A549 (cell line): Measurements from ENCODE around the gene SLC25A34.

Experiments used
- CBX8 ChIP-seq: fragments of 200-600 bp; sonication (generic); IDR thresholded peaks from 2 replicates; pipeline ENCODE4 v1.6.1; 2016
- CTCF ChIP-seq: fragments of >200 bp; sonication (Bioruptor Twin); formaldehyde crosslinking; IDR thresholded peaks from 3 replicates; pipeline ENCODE4 v1.5.1; 2016
- EHF ChIP-seq: fragments of 250-450 bp; sonication (Bioruptor Pico); IDR thresholded peaks from 2 replicates; pipeline ENCODE4 v1.5.0; 2020; ENCODE audit warnings: mild to moderate bottlenecking
- EHMT2 ChIP-seq: fragments of 200-600 bp; sonication (generic); IDR thresholded peaks from 2 replicates; pipeline ENCODE4 v1.6.1; 2016; ENCODE audit warnings: antibody characterized with exemption, low read depth, mild to moderate bottlenecking, moderate library complexity
- EP300 ChIP-seq, 2 experiments: fragments of >200 bp; sonication (Bioruptor Twin); formaldehyde crosslinking; IDR thresholded peaks; 2 replicates in 1 of 2; 3 replicates in 1 of 2; pipeline ENCODE4 v1.6.1; 2016 to 2017
- HDAC2 ChIP-seq: fragments of 200-600 bp; sonication (generic); IDR thresholded peaks from 2 replicates; pipeline ENCODE4 v1.6.1; 2016
- HOXA7 ChIP-seq: fragments of 250-450 bp; sonication (Bioruptor Pico); IDR thresholded peaks from 2 replicates; pipeline ENCODE4 v1.5.0; 2020; ENCODE audit warnings: mild to moderate bottlenecking, moderate library complexity
- HOXB13 ChIP-seq: fragments of 250-450 bp; sonication (Bioruptor Pico); IDR thresholded peaks from 2 replicates; pipeline ENCODE4 v1.5.0; 2020; ENCODE audit warnings: low read depth, mild to moderate bottlenecking, moderate library complexity
- JUNB ChIP-seq: fragments of >200 bp; sonication (Bioruptor Twin); formaldehyde crosslinking; IDR thresholded peaks from 2 replicates; pipeline ENCODE4 v1.6.1; 2016
- POLR2A ChIP-seq: IDR thresholded peaks from 2 replicates; pipeline ENCODE4 v1.6.1; 2012; ENCODE audit warnings: mild to moderate bottlenecking, low read length
- REST ChIP-seq: fragments of 200-600 bp; sonication (generic); IDR thresholded peaks from 2 replicates; pipeline ENCODE4 v1.6.1; 2016; ENCODE audit warnings: antibody characterized with exemption, mild to moderate bottlenecking, moderate library complexity
- RNF2 ChIP-seq: fragments of 200-600 bp; sonication (generic); IDR thresholded peaks from 2 replicates; pipeline ENCODE4 v1.6.1; 2016; ENCODE audit warnings: low read depth, mild to moderate bottlenecking, antibody characterized with exemption, moderate library complexity, borderline replicate concordance

GRCh38 chr1:15734296-15734695, 1.8 kb upstream of the SLC25A34 start:
- TF ChIP-seq REST (no peak), HOXA7 (CRISPR knock-in tag) (no peak), HDAC2 (no peak), CTCF (no peak), POLR2A (no peak), EHMT2 (no peak), EHF (CRISPR knock-in tag) (no peak), JUNB (no peak), EP300 (IDR thresholded peaks at IDR 0.05) (no peak), HOXB13 (no peak), CBX8 (no peak), RNF2 (no peak)
